Transverse colon (tissue), 4 donors: ENCODE data around the gene KRTAP12-3. TPM values are rescaled to one million over a fixed set of nuclear protein-coding genes. Genes with fewer than 3 reads are reported as not detected.
"Not testable (repeated sequence)": the region's sequence is repeated elsewhere in the genome, so short reads cannot be mapped to it uniquely, and the experiment has no call there.

Source experiments
- DNase-seq: peaks from one replicate; pipeline ENCODE4 v3.0.0-alpha.2; 2019
- H3K27ac ChIP-seq, 4 donors: fragments of 200-600 bp; sonication (generic); 2 replicates each; pipeline ENCODE4 v1.5.1; 2016 to 2018; ENCODE audit warnings: inconsistent platforms in 4 of 4
- H3K27me3 ChIP-seq: fragments of 200-600 bp; sonication (generic); 2 replicates; pipeline ENCODE4 v1.5.1; 2017; ENCODE audit warnings: inconsistent platforms
- H3K36me3 ChIP-seq, 4 donors: fragments of 200-600 bp; sonication (generic); 2 replicates each; pipeline ENCODE4 v1.5.1; 2017 to 2019; ENCODE audit warnings: inconsistent platforms in 4 of 4
- H3K4me1 ChIP-seq, 4 donors: fragments of 200-600 bp; sonication (generic); 2 replicates each; pipeline ENCODE4 v1.5.1; 2017 to 2020; ENCODE audit warnings: inconsistent platforms in 4 of 4
- H3K4me3 ChIP-seq, 4 donors: fragments of 200-600 bp; sonication (generic); 1 replicate in 1 of 4; 2 replicates in 3 of 4; pipeline versions ENCODE4 v1.5.1 to v1.6.1; 2017 to 2019; ENCODE audit warnings: inconsistent platforms in 4 of 4
- H3K9me3 ChIP-seq, 2 donors: fragments of 200-600 bp; sonication (generic); 2 replicates each; pipeline ENCODE4 v1.5.1; 2017 to 2019; ENCODE audit warnings: inconsistent platforms in 2 of 2
- EP300 ChIP-seq: sonication (generic); formaldehyde crosslinking; IDR thresholded peaks from one replicate; pipeline ENCODE4 v1.6.1; 2017; ENCODE audit warnings: antibody characterized with exemption, low read depth
- POLR2A ChIP-seq: fragments of 450-650 bp; IDR thresholded peaks from one replicate; pipeline ENCODE4 v1.6.1; 2016; ENCODE audit warnings: antibody characterized with exemption, mild to moderate bottlenecking, moderate library complexity
- POLR2AphosphoS5 ChIP-seq, 3 donors: sonication (generic); formaldehyde crosslinking; IDR thresholded peaks; one replicate each; pipeline ENCODE4 v1.6.1; 2016; ENCODE audit warnings: antibody characterized with exemption in 3 of 3
- WGBS, 2 donors: methylation state at CpG; one replicate each; pipeline ENCODE4 v1.1.5; 2018; ENCODE audit warnings: low coverage in 1 of 2; 5-methylcytosine and 5-hydroxymethylcytosine counted together
- in situ Hi-C, 4 donors: fragments of 200-750 bp; cut with MboI; loops; one replicate each; pipeline versions ENCODE4 v1.15.0 to v1.15.1; 2017; ENCODE audit warnings: low sequenced_read_pairs in 3 of 4, low pct_ligation_motif_present in 1 of 4, low pct_unique_long_range_greater_than_20kb in 1 of 4
- intact Hi-C: fragments of 100-400 bp; cut with DNase I; formaldehyde crosslinking; loops from one replicate; pipeline ENCODE4 v1.15.1; 2023; ENCODE audit warnings: low total_unique reads
- total RNA-seq, 4 donors: library from RNA; depleted of rRNA; stranded (reverse); fragments of >200 nt; gene quantifications; one replicate each; pipeline ENCODE4 v1.1.0, GENCODE V29; 2016
- TF ChIP-seq, protein P1 (sequence below), 5 experiments: fragments of 200-600 bp in 3 of 5; fragments of 450-650 bp in 2 of 5; sonication (generic) in 3 of 5; IDR thresholded peaks; 1 replicate in 2 of 5; 2 replicates in 3 of 5; pipeline ENCODE4 v1.5.1; 2016 to 2017; ENCODE audit warnings: antibody characterized with exemption in 5 of 5, inconsistent platforms in 3 of 5, mild to moderate bottlenecking in 2 of 5, moderate library complexity in 1 of 5

Gene KRTAP12-3
- total RNA-seq, 4 donors from 2014 or later: not detected

DNA sequence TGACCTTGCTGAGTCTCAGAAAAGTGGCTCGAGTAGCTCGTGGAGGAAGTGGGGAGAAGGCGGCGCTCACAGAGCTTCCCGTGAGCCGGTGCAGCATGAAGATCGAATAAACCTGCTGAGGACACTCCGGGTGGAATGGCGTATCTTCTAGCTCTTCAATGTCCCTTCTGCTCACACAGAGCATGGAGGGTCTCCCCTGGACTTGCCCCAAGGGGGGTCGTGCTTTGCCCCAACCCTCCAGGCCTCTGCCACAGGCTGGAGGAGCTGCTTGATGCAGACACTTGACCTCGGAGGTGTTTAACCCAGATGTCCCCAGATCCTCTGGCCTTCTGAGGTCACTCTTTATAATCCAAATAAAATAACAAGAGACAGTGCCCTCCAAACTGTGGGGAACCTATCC, 37.0 kb downstream of the KRTAP12-3 start:
- peaks cover 10% of the 10 kb centered on the region in 2 donors for H3K9me3 ChIP-seq
- TF ChIP-seq POLR2AphosphoS5 (IDR thresholded peaks at IDR 0.05) (no peak), EP300 (no peak), POLR2A (no peak)
- TF ChIP-seq, protein P1, sequence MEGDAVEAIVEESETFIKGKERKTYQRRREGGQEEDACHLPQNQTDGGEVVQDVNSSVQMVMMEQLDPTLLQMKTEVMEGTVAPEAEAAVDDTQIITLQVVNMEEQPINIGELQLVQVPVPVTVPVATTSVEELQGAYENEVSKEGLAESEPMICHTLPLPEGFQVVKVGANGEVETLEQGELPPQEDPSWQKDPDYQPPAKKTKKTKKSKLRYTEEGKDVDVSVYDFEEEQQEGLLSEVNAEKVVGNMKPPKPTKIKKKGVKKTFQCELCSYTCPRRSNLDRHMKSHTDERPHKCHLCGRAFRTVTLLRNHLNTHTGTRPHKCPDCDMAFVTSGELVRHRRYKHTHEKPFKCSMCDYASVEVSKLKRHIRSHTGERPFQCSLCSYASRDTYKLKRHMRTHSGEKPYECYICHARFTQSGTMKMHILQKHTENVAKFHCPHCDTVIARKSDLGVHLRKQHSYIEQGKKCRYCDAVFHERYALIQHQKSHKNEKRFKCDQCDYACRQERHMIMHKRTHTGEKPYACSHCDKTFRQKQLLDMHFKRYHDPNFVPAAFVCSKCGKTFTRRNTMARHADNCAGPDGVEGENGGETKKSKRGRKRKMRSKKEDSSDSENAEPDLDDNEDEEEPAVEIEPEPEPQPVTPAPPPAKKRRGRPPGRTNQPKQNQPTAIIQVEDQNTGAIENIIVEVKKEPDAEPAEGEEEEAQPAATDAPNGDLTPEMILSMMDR (IDR thresholded peaks at IDR 0.05): no peak
- no peaks in the 10 kb centered on the region for H3K4me1 ChIP-seq
- H3K4me3 ChIP-seq: no peak overlapping the region
- 59% methylated on average over 11 of the region's 11 CpGs; no CpG with 5 or more reads in 1 of the 2 donors for WGBS, 2 donors
- no peak for DNase-seq
- H3K36me3 ChIP-seq: no peaks in the 10 kb centered on the region
- intact Hi-C loops: no loop called here
- no peak overlapping the region for H3K27ac ChIP-seq
- in situ Hi-C loops: loop anchor here in 2 of 4 donors (25.0 kb wide), 1 partner anchor 107 kb away; the partner anchor contains the start of genes KRTAP10-5 (in 2 of the 2) and KRTAP10-6 (in 2 of the 2)
- peaks cover 65% of the 10 kb centered on the region for H3K27me3 ChIP-seq

- in situ Hi-C loops: loop anchor here in 2 of 4 donors (25.0 kb wide), 1 partner anchor 108 kb away; the partner anchor contains the start of genes KRTAP10-5 (in 2 of the 2) and KRTAP10-6 (in 2 of the 2)
- peaks cover 10% of the 10 kb centered on the region in 2 donors for H3K9me3 ChIP-seq
- no peak for TF ChIP-seq EP300
- TF ChIP-seq, protein P1 (IDR thresholded peaks at IDR 0.05): no peak
- TF ChIP-seq POLR2AphosphoS5 (IDR thresholded peaks at IDR 0.05): no peak
- TF ChIP-seq POLR2A: no peak
- H3K27me3 ChIP-seq: peaks cover 66% of the 10 kb centered on the region
- H3K4me3 ChIP-seq: no peak overlapping the region
- H3K36me3 ChIP-seq: no peaks in the 10 kb centered on the region
- DNase-seq: no peak
- no peak overlapping the region for H3K27ac ChIP-seq
- intact Hi-C loops: no loop called here
- no peaks in the 10 kb centered on the region for H3K4me1 ChIP-seq
- WGBS, 2 donors: 78 to 88% methylated on average over 1 to 8 of the region's 8 CpGs
These were observed 37.5 kb downstream of the KRTAP12-3 start for GRCh38 chr21:44695184-44695583.

GRCh38 chr21:44695641-44696040, 37.9 kb downstream of the KRTAP12-3 start:
- H3K27me3 ChIP-seq: peaks cover 70% of the 10 kb centered on the region
- in situ Hi-C loops (loop anchor here in 2 of 4 donors (25.0 kb wide), 1 partner anchor 108 kb away; the partner anchor contains the start of genes KRTAP10-5 (in 2 of the 2) and KRTAP10-6 (in 2 of the 2)), intact Hi-C loops (no loop called here)
- no peak overlapping the region for H3K27ac ChIP-seq
- WGBS, 2 donors: 90% methylated on average over 8 of the region's 8 CpGs; no CpG with 5 or more reads in 1 of the 2 donors
- H3K4me1 ChIP-seq: no peaks in the 10 kb centered on the region
- TF ChIP-seq POLR2AphosphoS5 (IDR thresholded peaks at IDR 0.05): no peak
- TF ChIP-seq EP300: no peak
- TF ChIP-seq POLR2A: no peak
- TF ChIP-seq, protein P1 (IDR thresholded peaks at IDR 0.05): no peak
- no peak for DNase-seq
- peaks cover 10% of the 10 kb centered on the region in 2 donors for H3K9me3 ChIP-seq
- no peaks in the 10 kb centered on the region for H3K36me3 ChIP-seq
- H3K4me3 ChIP-seq: no peak overlapping the region

DNA sequence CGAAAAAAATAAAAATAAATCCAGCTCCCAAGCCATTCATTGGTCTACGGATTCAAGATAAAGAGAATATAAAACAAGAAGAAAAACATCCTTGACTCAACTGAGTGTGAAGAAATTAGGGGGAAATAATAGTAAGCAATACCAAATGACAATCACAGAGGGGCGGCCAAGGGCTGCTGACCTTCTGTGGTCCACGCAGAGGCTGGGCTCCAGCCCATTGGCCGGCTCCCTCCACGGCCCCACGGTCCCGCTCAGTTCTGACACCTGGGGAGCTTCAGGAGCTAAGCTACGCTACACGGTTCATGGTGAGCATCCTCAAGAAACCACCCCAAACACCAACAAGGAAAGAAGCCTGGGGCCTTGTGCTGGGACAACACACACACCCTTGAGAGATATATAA, 38.8 kb downstream of the KRTAP12-3 start:
- Histone ChIP-seq H3K9me3 (peaks cover 10% of the 10 kb centered on the region in 2 donors), H3K27me3 (peaks cover 75% of the 10 kb centered on the region), H3K27ac (no peak overlapping the region), H3K36me3 (no peaks in the 10 kb centered on the region), H3K4me3 (no peak overlapping the region), H3K4me1 (no peaks in the 10 kb centered on the region)
- in situ Hi-C loops: loop anchor here in 2 of 4 donors (25.0 kb wide), 1 partner anchor 109 kb away; the partner anchor contains the start of genes KRTAP10-5 (in 2 of the 2) and KRTAP10-6 (in 2 of the 2)
- no peak for DNase-seq
- intact Hi-C loops: no loop called here
- TF ChIP-seq EP300 (no peak), POLR2AphosphoS5 (IDR thresholded peaks at IDR 0.05) (no peak), POLR2A (no peak)
- TF ChIP-seq, protein P1 (IDR thresholded peaks at IDR 0.05): no peak
- 56 to 74% methylated on average over 2 to 10 of the region's 10 CpGs for WGBS, 2 donors

GRCh38 chr21:44697172-44697810, 39.6 kb downstream of the KRTAP12-3 start, which contains the start of gene KRTAP10-12:
KRTAP10-12 (plus strand) TSS chr21:44697172; CDS start chr21:44697202, 30 bp downstream.
- 43% methylated on average over 21 of the region's 21 CpGs; no CpG with 5 or more reads in 1 of the 2 donors for WGBS, 2 donors
- intact Hi-C loops, H3K36me3 ChIP-seq: not testable (repeated sequence)

More at GRCh38 chr21:44697172-44697810, 39.6 kb downstream of the KRTAP12-3 start, which contains the start of gene KRTAP10-12:
- not testable (repeated sequence) for DNase-seq, H3K27ac ChIP-seq, H3K4me1 ChIP-seq, H3K4me3 ChIP-seq
- peaks cover 10% of the 10 kb centered on the region in 2 donors for H3K9me3 ChIP-seq
- H3K27me3 ChIP-seq: peaks cover 77% of the 10 kb centered on the region
- in situ Hi-C loops: loop anchor here in 2 of 4 donors (25.0 kb wide), 1 partner anchor 110 kb away; the partner anchor contains the start of genes KRTAP10-5 (in 2 of the 2) and KRTAP10-6 (in 2 of the 2)
